Ishikawa (cell line): ENCODE results near the gene USP6.

ENCODE experiments used
- CEBPB ChIP-seq: IDR thresholded peaks from 2 replicates; pipeline ENCODE4 v1.6.1; 2012
- CREB1 ChIP-seq: IDR thresholded peaks from 2 replicates; pipeline ENCODE4 v1.6.1; 2012; ENCODE audit warnings: low read depth
- EGR1 ChIP-seq: IDR thresholded peaks from 2 replicates; pipeline ENCODE4 v1.6.1; 2012
- EP300 ChIP-seq: IDR thresholded peaks from 2 replicates; pipeline ENCODE4 v1.6.1; 2012; ENCODE audit warnings: borderline replicate concordance
- FOXM1 ChIP-seq: IDR thresholded peaks from 2 replicates; pipeline ENCODE4 v1.6.1; 2012; ENCODE audit warnings: low read depth, borderline replicate concordance
- NFIC ChIP-seq: IDR thresholded peaks from 2 replicates; pipeline ENCODE4 v1.6.1; 2012
- RAD21 ChIP-seq: IDR thresholded peaks from 2 replicates; pipeline ENCODE4 v1.6.1; 2012; ENCODE audit warnings: low read depth
- TAF1 ChIP-seq: IDR thresholded peaks from 2 replicates; pipeline ENCODE4 v1.6.1; 2012; ENCODE audit warnings: low read depth, mild to moderate bottlenecking
- TCF12 ChIP-seq: IDR thresholded peaks from 2 replicates; pipeline ENCODE4 v1.6.1; 2012; ENCODE audit warnings: low read depth
- TEAD4 ChIP-seq: IDR thresholded peaks from 2 replicates; pipeline ENCODE4 v1.6.1; 2012
- YY1 ChIP-seq: IDR thresholded peaks from 2 replicates; pipeline ENCODE4 v1.6.1; 2012; ENCODE audit warnings: low read depth
- ZBTB7A ChIP-seq: IDR thresholded peaks from 2 replicates; pipeline ENCODE4 v1.6.1; 2012; ENCODE audit warnings: low read depth
- TF ChIP-seq, protein P1 (sequence below): IDR thresholded peaks from 2 replicates; pipeline ENCODE4 v1.6.1; 2012
- TF ChIP-seq, protein P2 (sequence below): IDR thresholded peaks from 2 replicates; pipeline ENCODE4 v1.6.1; 2012
- TF ChIP-seq, protein P3 (sequence below): IDR thresholded peaks from 2 replicates; pipeline ENCODE4 v1.6.1; 2012; ENCODE audit warnings: low read depth, mild to moderate bottlenecking

Gene USP6

DNA sequence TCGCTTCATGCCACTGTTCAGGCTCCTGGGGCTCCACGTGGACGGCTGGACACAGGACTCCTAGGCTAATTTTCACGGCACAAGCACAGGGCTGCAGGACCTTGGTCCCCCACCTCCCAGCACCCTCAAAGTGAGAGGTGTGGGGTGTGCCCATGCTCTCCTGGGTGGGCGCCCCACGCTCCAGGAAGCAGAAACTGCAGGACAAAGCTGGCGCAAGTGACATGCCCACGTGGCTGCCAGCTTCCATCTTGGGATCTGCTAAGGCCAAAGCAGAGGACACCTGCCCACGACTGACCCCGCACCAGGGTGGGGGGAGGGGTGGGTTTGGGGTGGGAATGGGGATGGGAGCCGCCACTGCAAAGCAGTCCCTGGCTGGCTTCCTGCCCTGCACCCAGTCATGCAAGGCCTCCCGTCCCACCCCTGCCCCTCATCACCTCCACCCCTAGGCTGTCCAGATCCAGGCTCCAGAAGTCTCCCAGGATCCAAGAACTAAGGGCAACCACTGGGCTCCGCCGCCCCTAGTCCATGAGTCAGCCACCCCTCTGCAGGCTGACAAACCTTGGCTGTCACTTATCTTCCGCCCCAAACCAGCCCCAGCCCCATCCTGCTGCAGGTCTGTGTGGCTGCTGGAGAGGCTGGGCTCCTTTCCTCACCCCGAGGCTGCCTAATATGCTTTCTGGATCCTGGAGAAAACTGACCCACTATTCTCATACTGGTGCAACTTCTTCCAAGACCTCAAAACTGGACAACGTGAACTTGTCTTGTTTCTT lies 11.1 kb downstream of the USP6 start:
- TF ChIP-seq TAF1 (no peak), TCF12 (no peak), FOXM1 (no peak), ZBTB7A (no peak), EGR1 (no peak), TEAD4 (no peak), YY1 (no peak)
- TF ChIP-seq, protein P1, sequence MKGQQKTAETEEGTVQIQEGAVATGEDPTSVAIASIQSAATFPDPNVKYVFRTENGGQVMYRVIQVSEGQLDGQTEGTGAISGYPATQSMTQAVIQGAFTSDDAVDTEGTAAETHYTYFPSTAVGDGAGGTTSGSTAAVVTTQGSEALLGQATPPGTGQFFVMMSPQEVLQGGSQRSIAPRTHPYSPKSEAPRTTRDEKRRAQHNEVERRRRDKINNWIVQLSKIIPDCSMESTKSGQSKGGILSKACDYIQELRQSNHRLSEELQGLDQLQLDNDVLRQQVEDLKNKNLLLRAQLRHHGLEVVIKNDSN, result no peak
- TF ChIP-seq, protein P2, sequence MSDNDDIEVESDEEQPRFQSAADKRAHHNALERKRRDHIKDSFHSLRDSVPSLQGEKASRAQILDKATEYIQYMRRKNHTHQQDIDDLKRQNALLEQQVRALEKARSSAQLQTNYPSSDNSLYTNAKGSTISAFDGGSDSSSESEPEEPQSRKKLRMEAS, result no peak
- TF ChIP-seq, protein P3, sequence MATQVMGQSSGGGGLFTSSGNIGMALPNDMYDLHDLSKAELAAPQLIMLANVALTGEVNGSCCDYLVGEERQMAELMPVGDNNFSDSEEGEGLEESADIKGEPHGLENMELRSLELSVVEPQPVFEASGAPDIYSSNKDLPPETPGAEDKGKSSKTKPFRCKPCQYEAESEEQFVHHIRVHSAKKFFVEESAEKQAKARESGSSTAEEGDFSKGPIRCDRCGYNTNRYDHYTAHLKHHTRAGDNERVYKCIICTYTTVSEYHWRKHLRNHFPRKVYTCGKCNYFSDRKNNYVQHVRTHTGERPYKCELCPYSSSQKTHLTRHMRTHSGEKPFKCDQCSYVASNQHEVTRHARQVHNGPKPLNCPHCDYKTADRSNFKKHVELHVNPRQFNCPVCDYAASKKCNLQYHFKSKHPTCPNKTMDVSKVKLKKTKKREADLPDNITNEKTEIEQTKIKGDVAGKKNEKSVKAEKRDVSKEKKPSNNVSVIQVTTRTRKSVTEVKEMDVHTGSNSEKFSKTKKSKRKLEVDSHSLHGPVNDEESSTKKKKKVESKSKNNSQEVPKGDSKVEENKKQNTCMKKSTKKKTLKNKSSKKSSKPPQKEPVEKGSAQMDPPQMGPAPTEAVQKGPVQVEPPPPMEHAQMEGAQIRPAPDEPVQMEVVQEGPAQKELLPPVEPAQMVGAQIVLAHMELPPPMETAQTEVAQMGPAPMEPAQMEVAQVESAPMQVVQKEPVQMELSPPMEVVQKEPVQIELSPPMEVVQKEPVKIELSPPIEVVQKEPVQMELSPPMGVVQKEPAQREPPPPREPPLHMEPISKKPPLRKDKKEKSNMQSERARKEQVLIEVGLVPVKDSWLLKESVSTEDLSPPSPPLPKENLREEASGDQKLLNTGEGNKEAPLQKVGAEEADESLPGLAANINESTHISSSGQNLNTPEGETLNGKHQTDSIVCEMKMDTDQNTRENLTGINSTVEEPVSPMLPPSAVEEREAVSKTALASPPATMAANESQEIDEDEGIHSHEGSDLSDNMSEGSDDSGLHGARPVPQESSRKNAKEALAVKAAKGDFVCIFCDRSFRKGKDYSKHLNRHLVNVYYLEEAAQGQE, result no peak

DNA sequence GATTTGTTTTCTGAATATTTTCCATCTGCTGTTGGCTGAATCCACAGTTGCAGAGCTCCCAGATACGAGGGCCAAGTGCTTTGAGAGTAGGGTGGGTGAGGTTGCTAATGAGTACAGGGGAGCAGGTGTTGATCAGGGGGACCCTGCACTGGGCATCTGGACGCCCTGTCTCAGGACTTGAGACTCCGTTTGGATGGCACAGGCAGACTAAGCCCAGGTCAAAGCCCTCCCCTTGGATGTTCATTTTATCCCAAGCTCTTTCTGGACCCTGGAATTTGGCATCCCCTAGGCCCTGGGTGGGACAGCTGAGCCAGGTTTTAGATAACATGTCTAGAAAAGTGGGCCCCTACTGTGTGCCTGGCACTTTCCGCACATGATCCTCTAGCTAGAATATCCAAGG lies 12.1 kb downstream of the USP6 start:
- TF ChIP-seq, protein P1, result no peak
- TF ChIP-seq NFIC (no peak), RAD21 (no peak), ZBTB7A (no peak), TEAD4 (no peak), CEBPB (no peak), EGR1 (no peak), FOXM1 (no peak), YY1 (no peak), CREB1 (no peak), EP300 (no peak), TCF12 (no peak), TAF1 (no peak)
- TF ChIP-seq, protein P2, result no peak
- TF ChIP-seq, protein P3, result no peak

DNA sequence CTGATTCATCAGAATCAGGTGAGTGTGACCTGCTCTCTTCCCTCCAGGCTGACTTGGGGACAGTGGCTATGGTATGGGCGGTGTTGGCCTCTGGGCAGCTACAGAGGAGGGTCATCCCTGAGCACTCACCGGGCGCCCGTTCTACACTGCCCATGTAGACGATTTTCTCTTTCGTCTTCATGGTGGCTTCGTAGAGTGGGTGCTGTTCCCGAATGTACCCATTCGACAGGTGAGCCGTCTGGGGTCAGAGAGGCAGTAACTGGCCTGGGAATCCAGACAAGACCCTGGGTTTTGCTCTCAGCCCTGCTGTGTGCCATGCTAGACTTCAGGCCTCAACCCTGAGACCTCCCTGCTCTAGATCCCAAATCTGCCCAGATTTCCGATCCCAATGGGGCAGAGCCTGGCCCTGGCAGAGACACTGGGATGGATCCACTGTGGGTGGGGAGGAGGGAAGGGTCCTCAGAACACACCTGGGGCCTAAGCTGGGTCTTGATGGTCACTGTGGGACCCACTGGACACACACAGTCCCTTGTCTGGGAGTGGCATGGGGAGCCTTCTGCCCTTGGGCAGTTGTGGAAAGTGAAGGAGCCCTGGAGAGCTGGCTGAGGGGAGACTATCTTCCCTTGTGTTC lies 13.2 kb downstream of the USP6 start:
- no peak for TF ChIP-seq ZBTB7A
- TF ChIP-seq, protein P2, result no peak
- no peak for TF ChIP-seq TCF12
- TF ChIP-seq NFIC, result no peak
- TF ChIP-seq TEAD4, result no peak
- no peak for TF ChIP-seq TAF1
- TF ChIP-seq FOXM1, result no peak

DNA sequence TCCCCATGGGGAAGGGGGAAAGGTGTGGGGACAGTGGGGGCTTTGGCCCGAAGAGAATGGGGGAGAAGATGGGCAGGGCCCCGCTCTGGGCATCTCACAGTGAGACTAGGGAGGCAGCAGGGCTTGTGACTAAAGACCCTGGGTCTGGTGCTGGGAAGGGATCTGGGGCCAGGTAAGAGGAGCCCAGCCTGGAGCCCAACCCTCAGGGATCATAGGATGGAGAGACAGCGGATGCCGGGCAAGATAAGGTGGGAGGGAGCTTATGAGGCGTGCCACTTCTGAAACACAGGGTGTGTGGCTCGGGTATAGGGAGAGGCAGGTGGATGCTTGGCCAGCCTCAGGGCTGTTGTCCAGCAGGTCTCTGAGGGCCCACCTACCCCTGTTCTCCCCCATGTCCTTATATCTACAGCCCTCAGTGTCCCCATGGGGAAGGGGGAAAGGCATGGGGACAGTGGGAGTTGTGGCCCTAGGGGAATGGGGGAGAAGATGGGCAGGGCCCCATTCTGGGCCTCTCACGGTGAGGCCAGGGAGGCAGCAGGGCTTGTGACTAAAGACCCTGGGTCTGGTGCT lies 15.4 kb downstream of the USP6 start:
- no peak for TF ChIP-seq NFIC
- TF ChIP-seq TAF1, result no peak
- TF ChIP-seq YY1, result no peak
- TF ChIP-seq TEAD4, result no peak
- TF ChIP-seq, protein P3, result no peak
- no peak for TF ChIP-seq ZBTB7A
- no peak for TF ChIP-seq CREB1
- no peak for TF ChIP-seq EP300
- TF ChIP-seq, protein P2, result no peak
- TF ChIP-seq TCF12, result no peak
- no peak for TF ChIP-seq RAD21
- no peak for TF ChIP-seq EGR1
- TF ChIP-seq, protein P1, result no peak
- no peak for TF ChIP-seq FOXM1
- no peak for TF ChIP-seq CEBPB
